SU-DHL-6 (cell line): Measurements from ENCODE around the gene BMERB1.
"Not testable (repeated sequence)": the region's sequence is repeated elsewhere in the genome, so short reads cannot be mapped to it uniquely, and the experiment has no call there.

Experiments
- H2AFZ ChIP-seq: fragments of 200-600 bp; sonication (generic); 2 replicates; pipeline ENCODE4 v1.6.1; 2014; ENCODE audit warnings: low read depth, mild to moderate bottlenecking, moderate library complexity, mixed read lengths, antibody characterized with exemption, low read length; ENCODE audit not compliant: severe bottlenecking
- H3F3A ChIP-seq: fragments of 200-600 bp; shearing (Covaris generic); 2 replicates; pipeline ENCODE4 v1.6.0; 2016; ENCODE audit warnings: antibody characterized with exemption, mild to moderate bottlenecking; ENCODE audit not compliant: insufficient read depth
- H3K27ac ChIP-seq: fragments of 200-600 bp; sonication (generic); 2 replicates; pipeline ENCODE4 v1.5.1; 2016; ENCODE audit warnings: low read depth, mild to moderate bottlenecking, low read length, moderate library complexity, mixed read lengths
- H3K27me3 ChIP-seq: fragments of 200-600 bp; sonication (generic), shearing (Covaris generic); 2 replicates; pipeline ENCODE4 v1.6.0; 2014; ENCODE audit warnings: mild to moderate bottlenecking, low read length
- H3K36me3 ChIP-seq: fragments of 200-600 bp; sonication (generic); 2 replicates; pipeline ENCODE4 v1.6.1; 2014; ENCODE audit warnings: mild to moderate bottlenecking, low read length, mixed read lengths
- H3K4me2 ChIP-seq: fragments of 300-600, 200-600 bp; shearing (Covaris generic), sonication (generic); 2 replicates; pipeline ENCODE4 v1.6.0; 2014; ENCODE audit warnings: low read length, low read depth, mild to moderate bottlenecking; ENCODE audit not compliant: poor library complexity, severe bottlenecking
- H3K4me3 ChIP-seq: fragments of 200-600 bp; sonication (generic); 2 replicates; pipeline ENCODE4 v1.5.1; 2014; ENCODE audit warnings: antibody characterized with exemption, low read length, mild to moderate bottlenecking, mixed read lengths; ENCODE audit not compliant: insufficient read depth, poor library complexity, severe bottlenecking
- H3K79me2 ChIP-seq: fragments of 200-600 bp; sonication (generic); 2 replicates; pipeline ENCODE4 v1.6.1; 2014; ENCODE audit warnings: mild to moderate bottlenecking, low read length, moderate library complexity; ENCODE audit not compliant: insufficient read depth
- H3K9ac ChIP-seq: fragments of 200-600 bp; sonication (generic); 2 replicates; pipeline ENCODE4 v1.7.0; 2014; ENCODE audit warnings: mild to moderate bottlenecking, low read length
- H3K9me2 ChIP-seq: fragments of 200-600 bp; sonication (generic); replicated peaks from 2 replicates; pipeline ENCODE4 v1.6.1; 2014; ENCODE audit warnings: low read length; ENCODE audit not compliant: insufficient read depth
- H3K9me3 ChIP-seq: fragments of 200-600 bp; sonication (generic); 2 replicates; pipeline ENCODE4 v1.6.1; 2014; ENCODE audit warnings: low read length, mixed read lengths; ENCODE audit not compliant: insufficient read depth
- H4K20me1 ChIP-seq: fragments of 200-600 bp; sonication (generic); 2 replicates; pipeline ENCODE4 v1.6.1; 2014; ENCODE audit warnings: low read depth, mild to moderate bottlenecking, antibody characterized with exemption, low read length, moderate library complexity, mixed read lengths
- CTCF ChIP-seq: fragments of 200-600 bp; sonication (generic); IDR thresholded peaks from one replicate; pipeline ENCODE4 v1.5.1; 2017; ENCODE audit warnings: antibody characterized with exemption, mild to moderate bottlenecking, low read length, moderate library complexity; ENCODE audit not compliant: insufficient read depth, poor library complexity, severe bottlenecking
- EZH2phosphoT487 ChIP-seq: fragments of 200-600 bp; sonication (generic), shearing (Covaris generic); conservative IDR thresholded peaks from 2 replicates; pipeline ENCODE4 v1.6.1; 2018; ENCODE audit warnings: mild to moderate bottlenecking, antibody characterized with exemption, low read length, moderate library complexity, mixed read lengths

Gene BMERB1

DNA sequence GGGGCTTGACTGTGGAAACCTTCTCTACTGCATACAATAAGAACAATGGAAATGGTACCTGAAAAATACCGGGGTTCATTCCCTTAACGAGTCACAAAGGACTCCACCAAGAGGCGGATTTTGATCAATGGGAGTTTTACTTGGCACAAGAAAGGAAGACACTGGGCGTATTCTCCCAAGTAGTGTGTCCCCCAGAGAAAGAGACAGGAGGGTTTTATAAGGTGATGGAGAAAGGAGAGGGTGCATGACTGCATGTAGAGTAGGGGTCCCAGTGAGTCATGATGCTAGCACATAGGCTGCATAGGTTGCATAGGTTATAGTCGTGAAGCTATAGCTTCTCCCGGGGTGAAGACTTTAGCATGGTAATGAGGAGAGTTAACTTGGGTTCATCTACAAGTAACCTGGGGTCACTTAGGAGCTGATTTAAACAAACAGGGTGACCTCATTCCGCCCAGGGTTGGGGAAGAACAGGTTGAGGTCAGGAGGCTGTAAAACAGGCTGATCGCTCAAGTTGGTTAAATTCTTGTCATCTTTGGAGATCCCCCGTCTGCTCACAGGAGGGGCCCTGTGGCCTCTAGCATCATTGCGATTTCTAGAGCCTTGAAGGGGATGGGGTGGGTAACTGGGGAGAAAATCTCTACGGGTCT, 37.3 kb upstream of the BMERB1 start:
- H3K9me3 ChIP-seq = no peaks in the 10 kb centered on the region
- H3K27me3 ChIP-seq = no peaks in the 10 kb centered on the region
- H3K27ac ChIP-seq = no peak overlapping the region
- no peak overlapping the region for H3K9ac ChIP-seq
- no peaks in the 10 kb centered on the region for H3K79me2 ChIP-seq
- no peak overlapping the region for H2AFZ ChIP-seq
- H3F3A ChIP-seq = no peaks in the 10 kb centered on the region
- TF ChIP-seq CTCF (no peak), EZH2phosphoT487 (no peak)
- no peaks in the 10 kb centered on the region for H3K36me3 ChIP-seq
- H3K9me2 ChIP-seq = no peaks in the 10 kb centered on the region
- H4K20me1 ChIP-seq = no peaks in the 10 kb centered on the region
- H3K4me3 ChIP-seq = no peak overlapping the region
- no peak overlapping the region for H3K4me2 ChIP-seq

DNA sequence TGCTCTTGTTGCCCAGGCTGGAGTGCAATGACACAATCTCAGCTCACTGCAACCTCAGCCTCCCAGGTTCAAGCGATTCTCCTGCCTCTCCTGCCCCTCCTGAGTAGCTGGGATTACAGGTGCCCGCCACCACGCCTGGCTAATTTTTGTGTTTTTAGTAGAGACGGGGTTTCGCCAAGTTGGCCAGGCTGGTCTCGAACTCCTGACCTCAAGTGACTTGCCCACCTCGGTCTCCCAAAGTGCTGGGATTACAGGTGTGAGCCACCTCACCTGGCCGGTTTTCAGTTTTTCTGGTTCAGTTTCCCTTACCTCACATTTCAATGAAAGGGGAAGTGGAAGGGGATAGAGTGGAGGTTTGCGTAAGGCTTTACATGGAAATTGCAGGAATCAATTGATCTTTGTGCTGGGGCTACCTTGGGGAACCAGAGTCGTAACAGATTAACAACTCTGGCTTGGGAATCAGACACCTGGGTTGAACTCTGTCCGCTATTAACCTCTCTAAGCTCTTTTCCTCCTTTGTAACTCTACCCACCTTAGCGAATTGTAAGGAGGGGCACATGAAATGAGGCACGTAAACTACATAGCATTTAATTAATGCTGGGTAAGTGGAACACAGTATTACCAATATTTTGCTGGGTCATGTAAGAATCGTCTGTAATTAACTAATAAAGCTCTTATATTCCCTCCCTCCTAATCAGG, 35.6 kb upstream of the BMERB1 start:
- Histone ChIP-seq H2AFZ (no peak overlapping the region), H3K9ac (no peak overlapping the region)

GRCh38 chr16:15399317-15399716, 35.1 kb upstream of the BMERB1 start:
- Histone ChIP-seq H3K9ac (no peak overlapping the region), H3K36me3 (no peaks in the 10 kb centered on the region), H3K27me3 (no peaks in the 10 kb centered on the region), H4K20me1 (no peaks in the 10 kb centered on the region), H3K27ac (no peak overlapping the region), H3K4me2 (no peak overlapping the region), H3K9me2 (no peaks in the 10 kb centered on the region), H2AFZ (no peak overlapping the region), H3F3A (no peaks in the 10 kb centered on the region), H3K79me2 (no peaks in the 10 kb centered on the region), H3K9me3 (no peaks in the 10 kb centered on the region), H3K4me3 (no peak overlapping the region)
- no peak for TF ChIP-seq CTCF
- TF ChIP-seq EZH2phosphoT487 = no peak

More for the DNA sequence above, 35.6 kb upstream of the BMERB1 start:
- Histone ChIP-seq H3F3A (no peaks in the 10 kb centered on the region), H3K27me3 (no peaks in the 10 kb centered on the region), H3K4me2 (no peak overlapping the region), H3K27ac (no peak overlapping the region), H4K20me1 (no peaks in the 10 kb centered on the region), H3K9me3 (no peaks in the 10 kb centered on the region), H3K79me2 (no peaks in the 10 kb centered on the region), H3K36me3 (no peaks in the 10 kb centered on the region), H3K4me3 (no peak overlapping the region), H3K9me2 (no peaks in the 10 kb centered on the region)
- no peak for TF ChIP-seq CTCF
- no peak for TF ChIP-seq EZH2phosphoT487

GRCh38 chr16:15400314-15400713, 34.1 kb upstream of the BMERB1 start:
- not testable (repeated sequence) for H2AFZ ChIP-seq, H3K27me3 ChIP-seq, H3K79me2 ChIP-seq, H3F3A ChIP-seq, H4K20me1 ChIP-seq, H3K4me3 ChIP-seq, H3K27ac ChIP-seq, H3K9me3 ChIP-seq, H3K36me3 ChIP-seq, H3K9me2 ChIP-seq, H3K4me2 ChIP-seq, H3K9ac ChIP-seq
